Hepatocyte (in vitro differentiated cells): Measurements from ENCODE around the gene BRDT.
"Not testable (repeated sequence)": the region's sequence is repeated elsewhere in the genome, so short reads cannot be mapped to it uniquely, and the experiment has no call there.

Source experiments
- EZH2 ChIP-seq: fragments of 200-600 bp; sonication (generic); IDR thresholded peaks from 2 replicates; pipeline ENCODE4 v1.6.1; 2016; ENCODE audit warnings: antibody characterized with exemption, mild to moderate bottlenecking, borderline replicate concordance
- TF ChIP-seq, protein P1 (sequence below): fragments of 200-600 bp; sonication (generic); IDR thresholded peaks from 2 replicates; pipeline ENCODE4 v1.5.1; 2016; ENCODE audit warnings: antibody characterized with exemption, mild to moderate bottlenecking; ENCODE audit not compliant: poor library complexity

DNA sequence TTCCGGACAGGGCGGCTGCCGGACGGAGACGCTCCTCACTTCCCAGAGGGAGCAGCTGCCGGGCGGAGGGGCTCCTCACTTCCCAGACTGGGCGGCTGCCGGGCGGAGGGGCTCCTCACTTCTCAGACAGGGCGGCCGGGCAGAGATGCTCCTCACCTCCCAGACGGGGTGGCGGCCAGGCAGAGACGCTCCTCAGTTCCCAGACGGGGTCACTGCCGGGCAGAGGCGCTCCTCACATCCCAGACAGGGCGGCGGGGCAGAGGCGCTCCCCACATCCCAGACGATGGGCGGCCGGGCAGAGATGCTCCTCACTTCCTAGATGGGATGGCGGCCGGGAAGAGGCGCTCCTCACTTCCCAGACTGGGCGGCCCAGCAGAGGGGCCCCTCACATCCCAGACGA lies 76.8 kb downstream of the BRDT start:
- TF ChIP-seq, protein P1, sequence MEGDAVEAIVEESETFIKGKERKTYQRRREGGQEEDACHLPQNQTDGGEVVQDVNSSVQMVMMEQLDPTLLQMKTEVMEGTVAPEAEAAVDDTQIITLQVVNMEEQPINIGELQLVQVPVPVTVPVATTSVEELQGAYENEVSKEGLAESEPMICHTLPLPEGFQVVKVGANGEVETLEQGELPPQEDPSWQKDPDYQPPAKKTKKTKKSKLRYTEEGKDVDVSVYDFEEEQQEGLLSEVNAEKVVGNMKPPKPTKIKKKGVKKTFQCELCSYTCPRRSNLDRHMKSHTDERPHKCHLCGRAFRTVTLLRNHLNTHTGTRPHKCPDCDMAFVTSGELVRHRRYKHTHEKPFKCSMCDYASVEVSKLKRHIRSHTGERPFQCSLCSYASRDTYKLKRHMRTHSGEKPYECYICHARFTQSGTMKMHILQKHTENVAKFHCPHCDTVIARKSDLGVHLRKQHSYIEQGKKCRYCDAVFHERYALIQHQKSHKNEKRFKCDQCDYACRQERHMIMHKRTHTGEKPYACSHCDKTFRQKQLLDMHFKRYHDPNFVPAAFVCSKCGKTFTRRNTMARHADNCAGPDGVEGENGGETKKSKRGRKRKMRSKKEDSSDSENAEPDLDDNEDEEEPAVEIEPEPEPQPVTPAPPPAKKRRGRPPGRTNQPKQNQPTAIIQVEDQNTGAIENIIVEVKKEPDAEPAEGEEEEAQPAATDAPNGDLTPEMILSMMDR: not testable (repeated sequence)
- TF ChIP-seq EZH2: not testable (repeated sequence)
